Gastroesophageal sphincter (tissue), 4 donors: Measurements from ENCODE around the gene CFAP157. TPM values are rescaled to one million over a fixed set of nuclear protein-coding genes. Genes with fewer than 3 reads are reported as not detected.

Experiments
- ATAC-seq: fragments of 150-250 bp; one replicate; pipeline ENCODE4 v1.9.1; 2016; ENCODE audit warnings: mild to moderate bottlenecking, moderate library complexity
- H3K27ac ChIP-seq, 4 donors: fragments of 200-600 bp; sonication (generic) in 3 of 4; 1 replicate in 3 of 4; 2 replicates in 1 of 4; pipeline ENCODE4 v1.5.1; 2016 to 2019
- H3K27me3 ChIP-seq: fragments of 200-600 bp; sonication (generic); one replicate; pipeline ENCODE4 v1.5.1; 2019
- H3K36me3 ChIP-seq, 2 donors: fragments of 200-600 bp; sonication (generic); one replicate each; pipeline ENCODE4 v1.5.1; 2019; ENCODE audit warnings: control low read depth in 1 of 2
- H3K4me1 ChIP-seq, 3 donors: fragments of 200-600 bp; sonication (generic); 1 replicate in 2 of 3; 2 replicates in 1 of 3; pipeline ENCODE4 v1.5.1; 2016 to 2019; ENCODE audit warnings: control low read depth in 2 of 3
- H3K4me3 ChIP-seq, 2 donors: fragments of 200-600 bp; sonication (generic); one replicate each; pipeline ENCODE4 v1.5.1; 2019; ENCODE audit warnings: mild to moderate bottlenecking in 1 of 2, moderate library complexity in 1 of 2
- H3K9me3 ChIP-seq, 3 donors: fragments of 200-600 bp; sonication (generic); one replicate each; pipeline ENCODE4 v1.5.1; 2017 to 2019; ENCODE audit warnings: control low read depth in 2 of 3
- CTCF ChIP-seq, 4 experiments: fragments of 200-600 bp in 2 of 4; fragments of 450-650 bp in 2 of 4; sonication (generic) in 1 of 4; IDR thresholded peaks; one replicate each; pipeline ENCODE4 v1.5.1; 2017 to 2019; ENCODE audit warnings: antibody characterized with exemption in 4 of 4, mild to moderate bottlenecking in 2 of 4, moderate library complexity in 2 of 4
- EP300 ChIP-seq: sonication (generic); formaldehyde crosslinking; IDR thresholded peaks from one replicate; pipeline ENCODE4 v1.6.1; 2017; ENCODE audit warnings: antibody characterized with exemption, mild to moderate bottlenecking
- POLR2A ChIP-seq, 2 donors: fragments of 450-650 bp; IDR thresholded peaks; one replicate each; pipeline ENCODE4 v1.6.1; 2017; ENCODE audit warnings: antibody characterized with exemption in 2 of 2, mild to moderate bottlenecking in 2 of 2, moderate library complexity in 1 of 2
- POLR2AphosphoS5 ChIP-seq: sonication (generic); formaldehyde crosslinking; IDR thresholded peaks from one replicate; pipeline ENCODE4 v1.6.1; 2017; ENCODE audit warnings: antibody characterized with exemption
- WGBS, 2 donors: methylation state at CpG; one replicate each; pipeline ENCODE4 v1.1.5; 2018; ENCODE audit warnings: low coverage in 1 of 2; 5-methylcytosine and 5-hydroxymethylcytosine counted together
- total RNA-seq, 4 donors: library from RNA; depleted of rRNA; stranded (reverse); fragments of >200 nt; gene quantifications; one replicate each; pipeline ENCODE4 v1.1.0, GENCODE V29; 2016

The CFAP157 gene
- total RNA-seq, 4 donors from 2014 or later = 0.31 TPM; not detected in 3

GRCh38 chr9:127733614-127734013 is 26.8 kb downstream of the CFAP157 start:
- no peaks in the 10 kb centered on the region for H3K9me3 ChIP-seq
- WGBS, 2 donors = 63% methylated on average over 2 of the region's 2 CpGs; no CpG with 5 or more reads in 1 of the 2 donors
- H3K27ac ChIP-seq = no peak overlapping the region
- H3K36me3 ChIP-seq = peaks cover 0 to 33% of the 10 kb centered on the region in 2 donors
- H3K27me3 ChIP-seq = peaks cover 4% of the 10 kb centered on the region
- no peak overlapping the region for H3K4me3 ChIP-seq
- no peak for ATAC-seq
- H3K4me1 ChIP-seq = peaks cover 0 to 21% (median 8%) of the 10 kb centered on the region in 3 donors
- no peak for TF ChIP-seq POLR2A (IDR thresholded peaks at IDR 0.05)
- TF ChIP-seq EP300 = no peak
- no peak for TF ChIP-seq POLR2AphosphoS5
- no peak for TF ChIP-seq CTCF (IDR thresholded peaks at IDR 0.05)

DNA sequence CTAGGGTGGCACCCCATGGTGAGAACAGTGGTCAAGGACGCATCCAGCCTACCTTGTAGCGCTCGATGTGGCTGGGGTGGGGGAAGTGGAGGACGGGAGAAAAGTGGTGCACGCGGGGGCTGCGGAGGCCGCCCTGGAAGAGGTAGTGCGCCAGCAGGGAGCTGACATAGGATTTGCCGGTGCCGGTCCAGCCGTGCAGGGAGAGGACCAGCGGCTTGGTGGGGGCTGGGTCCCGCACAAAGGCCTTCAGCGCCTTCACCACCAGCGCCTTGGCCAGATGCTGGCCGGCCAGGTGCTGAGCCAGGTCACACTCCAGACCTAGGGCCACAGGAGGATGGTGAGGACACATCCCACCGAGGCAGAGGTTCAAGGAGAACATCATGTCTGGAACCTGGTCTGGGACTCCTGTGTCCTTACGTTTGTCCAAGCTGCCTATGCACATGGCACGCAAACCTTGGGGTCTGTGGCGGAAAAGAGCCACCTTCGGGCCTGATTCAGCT is 27.5 kb downstream of the CFAP157 start:
- Histone ChIP-seq H3K9me3 (no peaks in the 10 kb centered on the region), H3K4me1 (peaks cover 0 to 21% (median 8%) of the 10 kb centered on the region in 3 donors), H3K36me3 (peaks cover 0 to 35% of the 10 kb centered on the region in 2 donors), H3K27ac (peak overlapping the region; percentile 88 to 98 (median 94)), H3K27me3 (peaks cover 5% of the 10 kb centered on the region), H3K4me3 (peak overlapping the region; percentile 76 to 84)
- no peak for ATAC-seq
- no CpG with 5 or more reads among the region's 22 CpGs for WGBS, 2 donors
- TF ChIP-seq CTCF (IDR thresholded peaks at IDR 0.05) (no peak), POLR2A (IDR thresholded peaks at IDR 0.05) (no peak), EP300 (no peak), POLR2AphosphoS5 (no peak)

- Histone ChIP-seq H3K4me1 (peaks cover 0 to 24% (median 8%) of the 10 kb centered on the region in 3 donors), H3K36me3 (peaks cover 0 to 41% of the 10 kb centered on the region in 2 donors), H3K9me3 (no peaks in the 10 kb centered on the region), H3K27ac (peak within 1 kb of the TSS; percentile 88 to 98 (median 94)), H3K27me3 (peaks cover 11% of the 10 kb centered on the region), H3K4me3 (peak within 1 kb of the TSS; percentile 76 to 84)
- peak; percentile 95 for ATAC-seq
- 0% methylated on average over 4 of the region's 76 CpGs; no CpG with 5 or more reads in 1 of the 2 donors for whole genome bisulfite sequencing, 2 donors
- TF ChIP-seq POLR2AphosphoS5 (peak; percentile 50), EP300 (no peak), CTCF (IDR thresholded peaks at IDR 0.05) (peak in 3 of 4 experiments; percentile 94 to 98 (median 98)), POLR2A (IDR thresholded peaks at IDR 0.05) (peak; percentile 91)
Observed at GRCh38 chr9:127734747-127735529, 28.1 kb downstream of the CFAP157 start, which contains the start of gene TOR2A. TOR2A (minus strand) TSS chr9:127735294; CDS start chr9:127735270, 24 bp downstream.

DNA sequence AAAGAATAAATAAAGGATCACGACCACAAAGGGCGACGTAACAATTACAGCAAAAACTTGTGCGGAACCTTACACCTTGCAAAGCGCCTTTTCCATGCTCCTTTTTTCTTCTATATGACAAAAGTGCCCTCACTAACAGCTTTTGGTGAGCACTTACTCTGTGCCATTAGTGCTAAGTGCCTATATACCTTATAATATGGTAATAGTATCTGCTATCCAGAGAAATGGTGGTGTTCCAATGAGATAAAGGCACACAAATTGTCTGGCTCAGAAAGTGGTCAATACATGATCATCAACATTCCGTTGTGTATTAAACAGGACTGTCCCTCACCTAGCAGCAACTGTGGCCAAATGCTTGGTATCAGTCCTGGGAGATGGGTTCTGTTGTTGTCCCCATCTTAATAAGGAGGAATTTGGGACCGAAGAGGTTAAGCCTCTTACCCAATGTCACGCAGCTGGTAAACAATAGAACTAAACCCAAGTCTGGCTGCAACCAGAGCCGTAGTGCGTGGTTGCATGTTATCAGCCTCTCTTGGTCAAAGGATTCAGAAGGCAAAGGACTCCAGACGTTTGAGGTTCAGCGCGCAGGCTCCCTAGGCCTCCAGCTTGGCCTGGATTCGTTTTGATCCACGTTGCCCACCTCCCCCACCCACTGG is 28.9 kb downstream of the CFAP157 start:
- peaks cover 18% of the 10 kb centered on the region for H3K27me3 ChIP-seq
- ATAC-seq = no peak
- H3K9me3 ChIP-seq = no peaks in the 10 kb centered on the region
- peaks cover 0 to 39% of the 10 kb centered on the region in 2 donors for H3K36me3 ChIP-seq
- 25 to 31% methylated on average over 12 to 13 of the region's 15 CpGs for WGBS, 2 donors
- peak overlapping the region in 3 of 4 donors; percentile 94 to 98 (median 95) for H3K27ac ChIP-seq
- TF ChIP-seq EP300 = no peak
- no peak for TF ChIP-seq CTCF (IDR thresholded peaks at IDR 0.05)
- no peak for TF ChIP-seq POLR2AphosphoS5
- TF ChIP-seq POLR2A (IDR thresholded peaks at IDR 0.05) = no peak
- peak overlapping the region in 1 of 2 donors; percentile 84 for H3K4me3 ChIP-seq
- peaks cover 0 to 28% (median 12%) of the 10 kb centered on the region in 3 donors for H3K4me1 ChIP-seq
